Stimulated activated CD8-positive, alpha-beta memory T cell treated with anti-CD3 and anti-CD28 coated beads, Interleukin-7, amount 100 ng/mL, for 24 hours (primary cell): ENCODE data around the gene WASHC2C.
A peak's percentile ranks its signal among the peaks of the same experiment; 100 is the strongest.
"Not testable (repeated sequence)": the region's sequence is repeated elsewhere in the genome, so short reads cannot be mapped to it uniquely, and the experiment has no call there.

Source experiments
- DNase-seq: peaks from one replicate; pipeline ENCODE4 v3.0.0-alpha.2; 2020; ENCODE audit warnings: low read depth

WASHC2C gene, protein sequence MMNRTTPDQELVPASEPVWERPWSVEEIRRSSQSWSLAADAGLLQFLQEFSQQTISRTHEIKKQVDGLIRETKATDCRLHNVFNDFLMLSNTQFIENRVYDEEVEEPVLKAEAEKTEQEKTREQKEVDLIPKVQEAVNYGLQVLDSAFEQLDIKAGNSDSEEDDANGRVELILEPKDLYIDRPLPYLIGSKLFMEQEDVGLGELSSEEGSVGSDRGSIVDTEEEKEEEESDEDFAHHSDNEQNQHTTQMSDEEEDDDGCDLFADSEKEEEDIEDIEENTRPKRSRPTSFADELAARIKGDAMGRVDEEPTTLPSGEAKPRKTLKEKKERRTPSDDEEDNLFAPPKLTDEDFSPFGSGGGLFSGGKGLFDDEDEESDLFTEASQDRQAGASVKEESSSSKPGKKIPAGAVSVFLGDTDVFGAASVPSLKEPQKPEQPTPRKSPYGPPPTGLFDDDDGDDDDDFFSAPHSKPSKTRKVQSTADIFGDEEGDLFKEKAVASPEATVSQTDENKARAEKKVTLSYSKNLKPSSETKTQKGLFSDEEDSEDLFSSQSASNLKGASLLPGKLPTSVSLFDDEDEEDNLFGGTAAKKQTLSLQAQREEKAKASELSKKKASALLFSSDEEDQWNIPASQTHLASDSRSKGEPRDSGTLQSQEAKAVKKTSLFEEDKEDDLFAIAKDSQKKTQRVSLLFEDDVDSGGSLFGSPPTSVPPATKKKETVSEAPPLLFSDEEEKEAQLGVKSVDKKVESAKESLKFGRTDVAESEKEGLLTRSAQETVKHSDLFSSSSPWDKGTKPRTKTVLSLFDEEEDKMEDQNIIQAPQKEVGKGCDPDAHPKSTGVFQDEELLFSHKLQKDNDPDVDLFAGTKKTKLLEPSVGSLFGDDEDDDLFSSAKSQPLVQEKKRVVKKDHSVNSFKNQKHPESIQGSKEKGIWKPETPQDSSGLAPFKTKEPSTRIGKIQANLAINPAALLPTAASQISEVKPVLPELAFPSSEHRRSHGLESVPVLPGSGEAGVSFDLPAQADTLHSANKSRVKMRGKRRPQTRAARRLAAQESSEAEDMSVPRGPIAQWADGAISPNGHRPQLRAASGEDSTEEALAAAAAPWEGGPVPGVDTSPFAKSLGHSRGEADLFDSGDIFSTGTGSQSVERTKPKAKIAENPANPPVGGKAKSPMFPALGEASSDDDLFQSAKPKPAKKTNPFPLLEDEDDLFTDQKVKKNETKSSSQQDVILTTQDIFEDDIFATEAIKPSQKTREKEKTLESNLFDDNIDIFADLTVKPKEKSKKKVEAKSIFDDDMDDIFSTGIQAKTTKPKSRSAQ (N-terminal part only)

DNA sequence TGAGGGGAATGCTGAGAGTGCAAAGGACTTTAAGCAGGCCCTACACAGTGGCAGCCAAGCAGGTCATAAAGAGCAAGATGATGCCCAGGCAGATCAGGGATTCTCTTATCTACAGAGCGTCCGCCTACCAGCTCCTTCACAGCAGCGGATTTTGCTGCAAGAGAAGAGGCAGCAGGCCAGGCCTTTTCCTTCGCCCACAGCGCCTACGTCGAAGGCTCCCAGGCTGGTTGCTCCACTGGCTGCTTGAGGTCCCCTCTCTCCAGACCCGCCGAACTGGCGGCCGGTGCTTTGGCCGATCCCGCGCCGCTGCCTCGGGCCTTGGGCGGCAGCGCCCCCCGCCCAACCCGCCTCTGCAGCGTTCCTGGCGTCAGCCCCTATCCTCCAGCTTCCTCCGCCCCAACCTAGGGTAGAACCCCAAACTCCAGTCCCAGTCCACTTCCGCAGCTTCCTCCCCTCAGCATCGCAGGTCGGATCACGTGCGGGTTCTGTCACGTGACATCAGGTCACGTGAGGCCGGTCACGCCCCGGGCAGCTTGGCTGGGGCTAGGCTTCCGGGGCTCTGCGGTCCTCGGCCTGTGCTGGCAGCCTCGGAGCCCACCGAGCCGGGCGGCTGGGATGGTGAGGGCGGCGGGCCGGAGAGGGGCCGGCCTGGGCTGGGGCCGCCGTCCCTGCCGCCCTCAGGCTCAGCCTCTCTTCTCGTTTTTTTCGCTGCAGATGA is at the start of gene WASHC2C:
TSS of gene WASHC2C (plus strand) at position 564 of the 718 bp plus-strand sequence. CDS start at position 616, 52 bp downstream.
- peak; percentile 83 for DNase-seq

DNA sequence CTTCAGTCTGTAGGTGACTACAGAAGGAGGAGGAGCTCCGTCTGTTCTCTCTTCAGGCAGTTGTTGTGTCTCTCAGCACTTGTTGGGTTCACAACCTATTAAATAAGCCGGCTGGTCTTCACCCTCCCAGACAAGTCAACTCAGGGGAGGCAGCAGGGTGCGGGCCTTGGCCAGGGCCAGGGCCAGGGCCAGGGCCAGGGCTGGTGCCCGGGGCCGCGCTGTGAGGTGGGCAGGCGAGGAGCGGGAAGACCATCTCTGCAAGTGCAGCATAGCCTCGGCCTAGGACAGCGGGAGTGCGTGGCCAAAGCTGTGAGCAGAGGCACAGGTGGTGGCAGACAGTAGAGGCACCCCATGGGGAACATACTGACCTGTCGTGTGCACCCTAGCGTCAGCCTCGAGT is 48.6 kb upstream of the WASHC2C start:
- DNase-seq = not testable (repeated sequence)

GRCh38 chr10:45710200-45710796 is 16.8 kb upstream of the WASHC2C start:
- DNase-seq = not testable (repeated sequence)

DNA sequence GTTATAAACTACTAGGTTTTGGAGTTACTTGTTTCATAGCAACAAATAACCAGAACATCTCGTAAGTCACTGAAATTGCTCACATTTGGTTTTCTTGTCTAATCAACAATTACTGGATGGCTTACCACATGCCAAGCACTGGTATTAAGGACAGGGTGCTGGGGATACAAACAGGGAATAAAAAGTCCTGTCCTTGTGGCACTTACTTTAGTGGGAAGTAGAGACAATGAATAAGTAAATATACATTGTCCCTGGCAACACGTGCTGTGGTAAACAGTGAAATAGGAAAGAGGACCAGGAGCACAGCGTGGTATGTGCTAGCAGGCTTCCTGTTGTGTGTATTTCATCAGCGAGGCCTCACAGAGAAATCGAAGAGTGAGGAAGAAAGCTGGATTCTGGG is 15.8 kb upstream of the WASHC2C start:
- DNase-seq = not testable (repeated sequence)

- not testable (repeated sequence) for DNase-seq
Measured at GRCh38 chr10:45717053-45717452, 10.0 kb upstream of the WASHC2C start.

DNA sequence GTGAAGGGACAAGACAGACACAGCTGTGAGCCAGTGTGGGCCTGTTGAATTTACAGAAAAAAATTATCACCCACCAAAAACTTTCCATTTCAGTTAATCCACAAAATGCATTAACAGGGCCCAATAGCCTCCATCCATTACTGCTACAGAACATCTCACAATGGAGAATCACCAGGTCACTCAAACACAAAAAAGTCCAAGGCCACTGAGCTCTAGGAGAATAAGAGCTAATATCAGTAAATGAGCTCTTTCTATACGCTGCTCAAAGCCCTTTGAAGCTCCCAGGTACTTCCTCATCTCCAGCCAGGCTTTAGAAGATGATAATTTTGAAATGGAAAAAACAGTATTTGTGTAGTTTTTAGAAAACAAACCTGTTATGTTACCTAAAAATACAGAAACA is 9.4 kb upstream of the WASHC2C start:
- not testable (repeated sequence) for DNase-seq

GRCh38 chr10:45721503-45721902 is 5.6 kb upstream of the WASHC2C start:
- DNase-seq = not testable (repeated sequence)

GRCh38 chr10:45723851-45724250 is 3.2 kb upstream of the WASHC2C start:
- DNase-seq = not testable (repeated sequence)

- not testable (repeated sequence) for DNase-seq
Measured at GRCh38 chr10:45727421-45727965, 427 bp downstream of the WASHC2C start.

DNA sequence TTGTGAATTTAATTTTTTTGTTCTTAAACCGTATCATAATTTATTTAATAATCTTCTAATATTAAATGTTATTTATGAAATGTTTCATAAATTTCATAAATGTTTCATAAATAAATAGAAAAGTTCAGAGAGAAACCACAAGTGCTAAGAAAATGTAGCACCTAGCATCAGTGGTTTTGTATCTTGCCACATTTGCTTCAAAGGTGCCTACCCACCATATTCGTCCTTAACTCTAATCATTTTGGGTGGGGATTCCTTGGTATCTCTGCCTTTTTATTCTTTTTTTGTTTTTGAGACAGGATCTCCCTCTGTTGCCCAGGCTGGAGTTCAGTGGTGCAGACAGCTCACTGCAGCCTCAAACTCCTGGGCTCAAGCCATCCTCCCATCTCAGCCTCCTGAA is 7.4 kb downstream of the WASHC2C start:
- DNase-seq = not testable (repeated sequence)

DNA sequence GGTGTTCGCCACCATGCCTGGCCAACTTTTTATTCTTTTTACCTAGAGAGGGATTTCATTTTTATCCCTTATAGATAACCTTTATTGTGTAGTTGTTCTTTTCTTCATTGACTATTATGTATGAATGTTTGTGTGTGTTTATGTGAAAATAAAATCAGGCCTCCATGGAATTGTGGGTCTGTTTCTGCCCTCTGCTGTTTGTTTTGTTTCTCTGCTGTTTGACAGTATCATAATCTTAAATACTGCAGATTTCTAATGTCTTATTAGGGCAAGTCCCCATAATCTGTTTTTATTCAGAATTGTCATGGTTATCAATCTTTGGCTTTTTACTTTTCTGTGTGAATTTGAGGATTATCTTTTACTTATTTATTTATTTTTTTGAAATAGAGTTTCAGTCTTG is 7.8 kb downstream of the WASHC2C start:
- DNase-seq = not testable (repeated sequence)

- not testable (repeated sequence) for DNase-seq
Measured at GRCh38 chr10:45741559-45741958, 14.5 kb downstream of the WASHC2C start.

GRCh38 chr10:45742014-45742413 is 14.9 kb downstream of the WASHC2C start:
- DNase-seq = not testable (repeated sequence)

GRCh38 chr10:45751141-45751540 is 24.1 kb downstream of the WASHC2C start:
- DNase-seq = not testable (repeated sequence)

GRCh38 chr10:45752210-45752609 is 25.1 kb downstream of the WASHC2C start:
- DNase-seq = not testable (repeated sequence)

- not testable (repeated sequence) for DNase-seq
Measured at GRCh38 chr10:45753979-45754495, 27.0 kb downstream of the WASHC2C start.

- DNase-seq = not testable (repeated sequence)
Measured at GRCh38 chr10:45755083-45755482, 28.0 kb downstream of the WASHC2C start.

- DNase-seq = not testable (repeated sequence)
Measured at GRCh38 chr10:45756065-45756464, 29.0 kb downstream of the WASHC2C start.

DNA sequence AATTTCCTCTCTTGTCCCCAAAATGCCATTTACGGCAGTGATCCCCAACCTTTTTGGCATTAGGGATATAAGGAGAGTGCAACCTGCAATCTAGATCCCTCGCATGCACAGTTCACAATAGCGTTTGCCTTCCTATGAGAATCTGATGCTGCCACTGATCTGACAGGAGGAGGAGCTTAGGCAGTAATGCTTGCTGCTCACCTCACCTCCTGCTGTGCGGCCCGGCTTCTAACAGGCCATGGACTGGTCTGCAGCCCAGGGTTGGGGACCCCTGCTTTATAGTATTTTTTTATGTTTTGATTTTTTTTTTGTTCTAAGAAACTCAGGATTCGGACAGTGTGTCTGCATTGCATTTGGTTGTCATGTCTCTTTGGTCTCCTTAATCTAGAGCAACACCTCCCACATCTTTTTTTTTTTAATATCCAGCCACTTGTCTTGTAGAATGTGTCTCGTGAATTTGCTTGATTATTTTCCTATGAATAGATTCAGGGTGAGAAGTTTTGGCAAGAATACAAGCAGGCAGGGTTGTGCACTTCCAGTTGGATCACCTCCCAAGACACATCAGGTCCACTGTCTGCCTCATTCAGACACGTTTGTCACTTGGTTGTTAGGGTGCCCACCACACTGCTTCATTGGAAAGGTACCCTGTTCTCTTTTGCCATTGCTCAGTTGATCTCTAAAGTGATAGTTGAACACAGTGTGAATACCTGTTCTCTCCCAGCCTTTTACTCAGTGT is 30.8 kb downstream of the WASHC2C start:
- DNase-seq = not testable (repeated sequence)
